ENCODE measurements around the gene HEATR5B.
"Not testable (repeated sequence)": the region's sequence is repeated elsewhere in the genome, so short reads cannot be mapped to it uniquely, and the experiment has no call there.

The HEATR5B gene

GRCh38 chr2:37070931-37071330, 13.2 kb downstream of the HEATR5B start:
- DNase-seq = no peak
- intact Hi-C loops (cut with DNase I) = no loop called here

GRCh38 chr2:37068686-37069085, 15.5 kb downstream of the HEATR5B start:
- intact Hi-C loops (cut with DNase I) = no loop called here
- DNase-seq = no peak

- intact Hi-C loops (cut with DNase I) = no loop called here
- DNase-seq = no peak
Measured at GRCh38 chr2:37061776-37062175, 22.4 kb downstream of the HEATR5B start.

GRCh38 chr2:37061013-37061711, 23.0 kb downstream of the HEATR5B start:
- intact Hi-C loops (cut with DNase I) = no loop called here
- no peak for DNase-seq

GRCh38 chr2:37060446-37060845, 23.7 kb downstream of the HEATR5B start:
- DNase-seq = no peak
- intact Hi-C loops (cut with DNase I) = no loop called here

- DNase-seq = no peak
- intact Hi-C loops (cut with DNase I) = no loop called here
Measured at GRCh38 chr2:37059841-37060240, 24.3 kb downstream of the HEATR5B start.

- DNase-seq = no peak
- intact Hi-C loops (cut with DNase I) = no loop called here
Measured at GRCh38 chr2:37052600-37053332, 31.4 kb downstream of the HEATR5B start.

GRCh38 chr2:37039580-37039979, 44.6 kb downstream of the HEATR5B start:
- intact Hi-C loops (cut with DNase I) = no loop called here
- DNase-seq = no peak

GRCh38 chr2:37037771-37038170, 46.4 kb downstream of the HEATR5B start:
- DNase-seq = no peak
- intact Hi-C loops (cut with DNase I) = no loop called here

GRCh38 chr2:37029758-37030157, 54.4 kb downstream of the HEATR5B start:
- no peak for DNase-seq

GRCh38 chr2:37026050-37026449, 58.1 kb downstream of the HEATR5B start:
- intact Hi-C loops (cut with DNase I) = no loop called here
- no peak for DNase-seq

More at GRCh38 chr2:37029758-37030157, 54.4 kb downstream of the HEATR5B start:
- intact Hi-C loops (cut with DNase I) = no loop called here

GRCh38 chr2:37020887-37021796, 63.0 kb downstream of the HEATR5B start:
- no peak for DNase-seq

GRCh38 chr2:37020212-37020886, 63.8 kb downstream of the HEATR5B start:
- no peak for DNase-seq
- intact Hi-C loops (cut with DNase I) = no loop called here

More at GRCh38 chr2:37020887-37021796, 63.0 kb downstream of the HEATR5B start:
- intact Hi-C loops (cut with DNase I) = no loop called here

GRCh38 chr2:37013315-37013641, 70.9 kb downstream of the HEATR5B start:
- no peak for DNase-seq
- intact Hi-C loops (cut with DNase I) = no loop called here

- intact Hi-C loops (cut with DNase I) = no loop called here
- DNase-seq = no peak
Measured at GRCh38 chr2:37011130-37011529, 73.0 kb downstream of the HEATR5B start.

GRCh38 chr2:37005118-37005868, 78.9 kb downstream of the HEATR5B start:
- no peak for DNase-seq

GRCh38 chr2:37000988-37001556, 83.1 kb downstream of the HEATR5B start:
- intact Hi-C loops (cut with DNase I) = no loop called here
- DNase-seq = no peak

More at GRCh38 chr2:37005118-37005868, 78.9 kb downstream of the HEATR5B start:
- intact Hi-C loops (cut with DNase I) = loop anchor here (2.0 kb wide), 1 partner anchor 224 kb away; no protein-coding TSS in a partner anchor

- intact Hi-C loops (cut with DNase I) = no loop called here
- no peak for DNase-seq
Measured at GRCh38 chr2:37000318-37000717, 83.9 kb downstream of the HEATR5B start.

GRCh38 chr2:36999416-36999815, 84.8 kb downstream of the HEATR5B start:
- intact Hi-C loops (cut with DNase I); DNase-seq: not testable (repeated sequence)

All from posterior cingulate gyrus (tissue), 11 donors.